Measurements from ENCODE around the gene FGFR3. TPM values are rescaled to one million over a fixed set of nuclear protein-coding genes. Genes with fewer than 3 reads are reported as not detected.
A peak's percentile ranks its signal among the peaks of the same experiment; 100 is the strongest.

Gene FGFR3
- total and polyA plus RNA-seq, 9 of the 15 experiments (the other 6 are each of a cell fraction or from before 2014, with no cell fraction given): 1.2 to 60.4 (median 12.7) TPM

GRCh38 chr4:1802151-1802715 is 9.1 kb downstream of the FGFR3 start:
- BruUV-seq (replicated peaks): no TSS peak
- WGBS (ENCODE audit: insufficient coverage, low coverage, missing lambda C conversion rate): 71% methylated on average over 21 of the region's 22 CpGs
- 0 out of 4 replicates have a peak overlapping the region, but pooled peaks of 1 of the 2 experiments have one; percentile 45 for H3K9ac ChIP-seq (ENCODE audit: insufficient read depth in 1 of 2, low read depth in 2 of 2, low read length in 2 of 2)
- intact Hi-C loops (cut with micrococcal nuclease): no loop called here
- DNase-seq (ENCODE audit: extremely low read depth in 1 of 4, low spot score in 3 of 4): peak; percentile 42 to 71 (median 66)
- peaks cover 11% of the 10 kb centered on the region for H3K79me2 ChIP-seq (ENCODE audit: control insufficient read depth, insufficient read depth, low read length)
- peak; percentile 67 for ATAC-seq
- no peaks in the 10 kb centered on the region for H3K27me3 ChIP-seq (ENCODE audit: control insufficient read depth in 2 of 2, insufficient read depth in 2 of 2, low read length in 2 of 2)
- ChIA-PET CTCF (ENCODE audit: low intra/inter-chr PET ratio) (no interaction called here), POLR2A (interaction anchor here (1.6 kb wide), 1 partner anchor 11 kb away, joined by 7 read pairs; no protein-coding TSS in a partner anchor)
- H2AFZ ChIP-seq (ENCODE audit: low read depth, low read length): no peak overlapping the region
- in situ Hi-C loops (cut with MboI): no loop called here
- no peak overlapping the region for H3K27ac ChIP-seq (ENCODE audit: extremely low read depth, low read depth, low read length)
- no peak overlapping the region for H3K4me3 ChIP-seq
- no peaks in the 10 kb centered on the region for H3K9me1 ChIP-seq (ENCODE audit: control insufficient read depth, insufficient read depth, low read length)
- peaks cover 0 to 78% of the 10 kb centered on the region in 2 experiments; a peak in 2 of 5 replicates for H3K4me1 ChIP-seq (replicated peaks in 1 of 2; ENCODE audit: control insufficient read depth in 2 of 2, insufficient read depth in 2 of 2, low read length in 2 of 2)
- H4K20me1 ChIP-seq (replicated peaks; ENCODE audit: control insufficient read depth, insufficient read depth, low read length): peaks cover 1% of the 10 kb centered on the region
- peaks cover 84% of the 10 kb centered on the region; the same call in 2 of the 3 replicates for H3K36me3 ChIP-seq (ENCODE audit: control insufficient read depth, insufficient read depth, low read length)
- H3K4me2 ChIP-seq (ENCODE audit: insufficient read depth, low read length): no peak overlapping the region
- FAIRE-seq: no peak
- no peaks in the 10 kb centered on the region for H3K9me3 ChIP-seq (replicated peaks; ENCODE audit: control insufficient read depth, insufficient read depth, low read depth, low read length)
- TF ChIP-seq LCOR (CRISPR knock-in tag; IDR thresholded peaks at IDR 0.05) (no peak), BRD4 (IDR thresholded peaks at IDR 0.05) (no peak), CEBPB (tag; IDR thresholded peaks at IDR 0.05) (peak; percentile 88), REST (IDR thresholded peaks at IDR 0.05; ENCODE audit: borderline replicate concordance) (0 out of 2 replicates have a peak, but pooled peaks have one; percentile 12), REST (CRISPR knock-in tag; IDR thresholded peaks at IDR 0.05; ENCODE audit: low read depth) (no peak), POLR2G (IDR thresholded peaks at IDR 0.05; ENCODE audit: low read depth, low read length) (peak; percentile 8; the same call in 1 of the 2 replicates), SP2 (IDR thresholded peaks at IDR 0.05; ENCODE audit: extremely low read depth, low read depth, low read length, poor library complexity, severe bottlenecking) (no peak), RBFOX2 (IDR thresholded peaks at IDR 0.05; ENCODE audit: low read depth, low read length) (peak; percentile 20; the same call in 1 of the 2 replicates), NRF1 (conservative IDR thresholded peaks at IDR 0.05 in 1 of 2, IDR thresholded peaks at IDR 0.05 in 1 of 2) (peak; percentile 24 to 30; a peak in 1 of 4 replicates), ZNF408 (CRISPR knock-in tag; IDR thresholded peaks at IDR 0.05; ENCODE audit: low read depth) (no peak), PTBP1 (IDR thresholded peaks at IDR 0.05; ENCODE audit: low read depth, low read length) (no peak), CHD4 (IDR thresholded peaks at IDR 0.05; ENCODE audit: insufficient read depth, insufficient replicate concordance, low read depth, low read length, poor library complexity, severe bottlenecking) (no peak), CEBPG (CRISPR knock-in tag; IDR thresholded peaks at IDR 0.05) (peak; percentile 42; the same call in 1 of the 2 replicates), CEBPG (tag; conservative IDR thresholded peaks at IDR 0.05 in 1 of 2, IDR thresholded peaks at IDR 0.05 in 1 of 2) (no peak)
